Transverse colon (tissue), 4 donors: Measurements from ENCODE around the gene CYSRT1.

Experiments used
- CTCF ChIP-seq, 5 experiments: fragments of 200-600 bp in 3 of 5; fragments of 450-650 bp in 2 of 5; sonication (generic) in 3 of 5; IDR thresholded peaks; 1 replicate in 2 of 5; 2 replicates in 3 of 5; pipeline ENCODE4 v1.5.1; 2016 to 2017; ENCODE audit warnings: antibody characterized with exemption in 5 of 5, inconsistent platforms in 3 of 5, mild to moderate bottlenecking in 2 of 5, moderate library complexity in 1 of 5
- POLR2AphosphoS5 ChIP-seq, 3 donors: sonication (generic); formaldehyde crosslinking; IDR thresholded peaks; one replicate each; pipeline ENCODE4 v1.6.1; 2016; ENCODE audit warnings: antibody characterized with exemption in 3 of 3

GRCh38 chr9:137270929-137271695, 46.1 kb downstream of the CYSRT1 start:
- TF ChIP-seq CTCF (IDR thresholded peaks at IDR 0.05) (no peak), POLR2AphosphoS5 (IDR thresholded peaks at IDR 0.05) (no peak)
